Measurements from ENCODE around the gene NFKB1. TPM values are rescaled to one million over a fixed set of nuclear protein-coding genes. Genes with fewer than 3 reads are reported as not detected.

Gene NFKB1
- total RNA-seq, 1 experiment from 2014 or later, result 5.3 TPM

DNA sequence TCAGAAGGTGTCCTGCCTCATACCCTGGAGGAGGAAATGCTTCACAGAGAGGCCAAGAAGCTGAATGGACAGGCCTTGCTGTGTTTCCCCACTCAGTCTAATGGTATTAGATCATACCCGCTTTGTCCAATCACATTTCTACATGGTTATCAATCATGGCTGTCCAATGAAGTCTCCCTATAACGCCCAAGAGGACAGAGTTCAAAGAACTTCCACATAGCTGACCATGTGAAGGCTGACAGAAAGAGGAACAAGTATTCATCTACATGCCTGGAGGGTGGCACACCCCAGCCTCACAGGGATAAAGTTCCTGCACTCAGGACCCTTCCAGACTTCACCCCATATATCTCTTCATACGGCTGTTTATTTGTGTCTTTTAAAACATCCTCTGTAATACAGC lies 136.2 kb downstream of the NFKB1 start:
- H3K36me3 ChIP-seq (ENCODE audit: insufficient read depth, low read length), result no peaks in the 10 kb centered on the region
- no peak overlapping the region for H2AFZ ChIP-seq (ENCODE audit: low read length)
- DNase-seq, result no peak
- H3K9me3 ChIP-seq (ENCODE audit: low read length), result no peaks in the 10 kb centered on the region
- H3K4me1 ChIP-seq (ENCODE audit: low read length), result no peaks in the 10 kb centered on the region
- no peaks in the 10 kb centered on the region for H3K9me2 ChIP-seq (replicated peaks; ENCODE audit: insufficient read depth, low read length)
- H3K4me3 ChIP-seq (ENCODE audit: low read length), result no peak overlapping the region
- no peaks in the 10 kb centered on the region for H4K20me1 ChIP-seq (ENCODE audit: insufficient read depth, low read depth, low read length)
- no peak overlapping the region for H3K4me2 ChIP-seq (ENCODE audit: low read depth, low read length, poor library complexity, severe bottlenecking)
- H3K9ac ChIP-seq (ENCODE audit: low read length), result no peak overlapping the region
- H3K79me2 ChIP-seq (ENCODE audit: low read length), result no peaks in the 10 kb centered on the region
- no peak overlapping the region for H3K27ac ChIP-seq (ENCODE audit: low read length)
- no peaks in the 10 kb centered on the region for H3K27me3 ChIP-seq (ENCODE audit: low read length)

DNA sequence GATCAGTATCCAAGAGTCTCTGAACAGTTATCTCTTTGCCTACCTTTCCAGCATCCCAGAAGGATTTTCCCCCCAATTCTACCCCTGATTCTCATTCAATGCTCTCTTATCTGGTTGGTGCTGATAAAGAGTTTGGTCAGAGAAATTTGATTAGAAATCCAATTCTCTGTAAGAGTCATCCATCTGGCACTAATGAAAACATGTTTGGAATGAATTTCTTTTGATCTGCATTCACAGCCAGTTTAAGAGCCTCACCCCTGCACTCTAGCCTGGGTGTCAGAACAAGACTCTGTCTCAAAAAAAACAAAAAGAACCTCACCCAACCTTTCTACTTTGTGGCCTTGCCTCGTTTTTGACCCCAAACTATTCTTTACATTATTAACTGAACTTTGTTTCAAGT lies 137.5 kb downstream of the NFKB1 start:
- Histone ChIP-seq H3K4me1 (ENCODE audit: low read length) (no peaks in the 10 kb centered on the region), H3K4me3 (ENCODE audit: low read length) (no peak overlapping the region), H3K79me2 (ENCODE audit: low read length) (no peaks in the 10 kb centered on the region), H3K9me3 (ENCODE audit: low read length) (no peaks in the 10 kb centered on the region), H3K27ac (ENCODE audit: low read length) (no peak overlapping the region), H2AFZ (ENCODE audit: low read length) (no peak overlapping the region), H4K20me1 (ENCODE audit: insufficient read depth, low read depth, low read length) (no peaks in the 10 kb centered on the region), H3K9me2 (replicated peaks; ENCODE audit: insufficient read depth, low read length) (no peaks in the 10 kb centered on the region), H3K4me2 (ENCODE audit: low read depth, low read length, poor library complexity, severe bottlenecking) (no peak overlapping the region), H3K27me3 (ENCODE audit: low read length) (no peaks in the 10 kb centered on the region), H3K36me3 (ENCODE audit: insufficient read depth, low read length) (no peaks in the 10 kb centered on the region), H3K9ac (ENCODE audit: low read length) (no peak overlapping the region)
- no peak for DNase-seq

DNA sequence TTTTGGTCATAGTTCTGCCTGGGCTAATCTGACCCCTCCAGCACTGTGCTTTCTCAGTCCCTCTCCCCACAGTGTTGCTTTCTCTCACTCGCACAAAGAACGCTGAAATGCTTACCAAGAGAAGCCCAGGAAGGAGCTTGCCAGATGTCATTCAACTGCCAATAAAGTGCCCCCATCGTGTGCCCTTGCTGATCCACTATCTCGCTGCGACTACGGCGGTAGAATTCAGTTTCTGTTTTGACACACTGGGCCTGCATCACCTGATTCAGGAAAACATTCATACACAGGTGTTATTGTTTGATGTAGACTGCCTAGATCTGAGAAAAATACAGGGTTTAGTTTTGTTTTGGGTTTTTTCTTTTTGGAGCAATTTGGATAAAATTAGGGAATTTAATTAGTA lies 138.4 kb downstream of the NFKB1 start:
- H4K20me1 ChIP-seq (ENCODE audit: insufficient read depth, low read depth, low read length), result no peaks in the 10 kb centered on the region
- no peak overlapping the region for H3K9ac ChIP-seq (ENCODE audit: low read length)
- no peak overlapping the region for H2AFZ ChIP-seq (ENCODE audit: low read length)
- DNase-seq, result no peak
- no peaks in the 10 kb centered on the region for H3K4me1 ChIP-seq (ENCODE audit: low read length)
- H3K4me3 ChIP-seq (ENCODE audit: low read length), result no peak overlapping the region
- no peaks in the 10 kb centered on the region for H3K9me2 ChIP-seq (replicated peaks; ENCODE audit: insufficient read depth, low read length)
- H3K4me2 ChIP-seq (ENCODE audit: low read depth, low read length, poor library complexity, severe bottlenecking), result no peak overlapping the region
- H3K36me3 ChIP-seq (ENCODE audit: insufficient read depth, low read length), result no peaks in the 10 kb centered on the region
- no peaks in the 10 kb centered on the region for H3K27me3 ChIP-seq (ENCODE audit: low read length)
- H3K79me2 ChIP-seq (ENCODE audit: low read length), result no peaks in the 10 kb centered on the region
- no peaks in the 10 kb centered on the region for H3K9me3 ChIP-seq (ENCODE audit: low read length)
- no peak overlapping the region for H3K27ac ChIP-seq (ENCODE audit: low read length)

DNA sequence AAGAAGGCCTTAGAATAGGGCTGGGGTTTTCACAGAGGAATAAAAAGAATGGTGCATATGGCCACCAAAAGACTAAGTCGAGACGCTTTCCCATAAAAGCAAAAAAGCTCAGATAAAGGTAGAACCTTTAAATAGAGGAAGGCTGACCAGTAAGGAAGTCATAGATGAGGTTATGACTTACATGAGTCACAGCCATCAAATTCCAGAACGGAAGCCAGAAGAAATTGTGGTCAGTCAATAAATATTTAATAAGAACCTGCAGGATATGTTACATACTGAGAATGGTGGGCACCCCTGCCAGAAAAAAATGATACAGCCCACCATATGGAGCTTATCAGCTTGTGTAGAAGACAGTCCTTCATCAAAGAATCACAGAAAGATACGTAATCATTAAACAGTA lies 139.5 kb downstream of the NFKB1 start:
- Histone ChIP-seq H3K27ac (ENCODE audit: low read length) (no peak overlapping the region), H3K4me1 (ENCODE audit: low read length) (no peaks in the 10 kb centered on the region), H3K79me2 (ENCODE audit: low read length) (no peaks in the 10 kb centered on the region), H3K9ac (ENCODE audit: low read length) (no peak overlapping the region), H4K20me1 (ENCODE audit: insufficient read depth, low read depth, low read length) (no peaks in the 10 kb centered on the region), H3K9me3 (ENCODE audit: low read length) (no peaks in the 10 kb centered on the region), H3K9me2 (replicated peaks; ENCODE audit: insufficient read depth, low read length) (no peaks in the 10 kb centered on the region), H3K36me3 (ENCODE audit: insufficient read depth, low read length) (0 out of 2 replicates have a peak, but pooled peaks cover 3% of the 10 kb centered on the region), H3K27me3 (ENCODE audit: low read length) (no peaks in the 10 kb centered on the region), H3K4me2 (ENCODE audit: low read depth, low read length, poor library complexity, severe bottlenecking) (no peak overlapping the region), H2AFZ (ENCODE audit: low read length) (no peak overlapping the region), H3K4me3 (ENCODE audit: low read length) (no peak overlapping the region)
- DNase-seq, result no peak

DNA sequence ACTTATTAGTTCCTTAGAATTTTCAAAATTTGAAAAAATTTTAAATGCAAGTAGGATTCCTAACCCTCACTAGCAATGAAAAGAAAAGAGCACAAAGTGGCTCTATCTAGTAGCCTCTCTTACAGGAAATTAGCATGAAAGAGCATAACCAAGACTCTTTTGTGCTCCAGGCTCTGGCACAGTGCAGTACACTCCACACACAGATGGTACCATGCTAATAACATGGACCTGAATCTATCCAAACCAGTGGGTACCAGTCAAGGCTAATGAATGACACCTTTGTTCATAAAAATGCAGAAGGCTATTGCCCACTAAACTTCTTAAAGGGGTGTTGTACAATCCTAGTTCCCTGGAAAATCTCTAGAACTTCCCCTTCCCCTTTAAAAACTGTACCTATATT lies 140.6 kb downstream of the NFKB1 start:
- Histone ChIP-seq H3K27me3 (ENCODE audit: low read length) (no peaks in the 10 kb centered on the region), H2AFZ (ENCODE audit: low read length) (no peak overlapping the region), H3K4me2 (ENCODE audit: low read depth, low read length, poor library complexity, severe bottlenecking) (no peak overlapping the region), H3K27ac (ENCODE audit: low read length) (no peak overlapping the region), H3K4me3 (ENCODE audit: low read length) (no peak overlapping the region), H3K36me3 (ENCODE audit: insufficient read depth, low read length) (peaks cover 9% of the 10 kb centered on the region; the same call in 1 of the 2 replicates), H3K9ac (ENCODE audit: low read length) (no peak overlapping the region), H4K20me1 (ENCODE audit: insufficient read depth, low read depth, low read length) (no peaks in the 10 kb centered on the region), H3K79me2 (ENCODE audit: low read length) (0 out of 2 replicates have a peak, but pooled peaks cover 2% of the 10 kb centered on the region), H3K4me1 (ENCODE audit: low read length) (no peaks in the 10 kb centered on the region), H3K9me2 (replicated peaks; ENCODE audit: insufficient read depth, low read length) (no peaks in the 10 kb centered on the region), H3K9me3 (ENCODE audit: low read length) (no peaks in the 10 kb centered on the region)
- DNase-seq, result no peak

DNA sequence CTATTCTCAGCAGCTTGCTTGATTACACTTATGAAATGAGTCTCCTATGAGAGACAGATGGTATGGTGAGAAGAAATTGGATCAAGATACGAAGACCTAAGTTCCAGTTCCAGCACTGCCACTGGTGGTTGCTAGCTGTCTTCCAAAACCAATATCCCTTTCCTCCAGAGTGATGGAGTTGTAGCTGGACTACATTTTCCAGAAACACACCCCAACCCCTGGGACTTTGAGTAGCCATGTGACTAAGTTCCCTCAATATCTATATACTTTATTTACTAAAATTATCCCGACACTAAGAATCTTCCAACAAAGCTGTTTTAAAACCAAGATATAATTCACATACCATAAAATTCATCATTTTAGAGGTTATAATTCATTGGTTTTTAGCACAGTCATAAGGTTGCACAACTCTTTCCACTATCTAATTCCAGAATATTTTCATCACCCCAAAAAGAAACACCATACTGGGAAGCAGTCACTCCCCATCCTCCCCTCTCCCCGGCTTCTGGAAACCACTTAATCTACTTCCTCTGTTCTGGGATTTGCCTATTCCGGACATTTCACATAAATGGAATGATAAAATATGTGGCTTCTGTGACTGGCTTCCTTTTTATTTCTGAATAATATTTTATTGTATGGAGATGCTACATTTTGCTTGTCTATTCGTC lies 141.6 kb downstream of the NFKB1 start:
- Histone ChIP-seq H3K36me3 (ENCODE audit: insufficient read depth, low read length) (peaks cover 11% of the 10 kb centered on the region; the same call in 1 of the 2 replicates), H3K4me3 (ENCODE audit: low read length) (no peak overlapping the region), H2AFZ (ENCODE audit: low read length) (no peak overlapping the region), H3K79me2 (ENCODE audit: low read length) (0 out of 2 replicates have a peak, but pooled peaks cover 2% of the 10 kb centered on the region), H3K9me2 (replicated peaks; ENCODE audit: insufficient read depth, low read length) (no peaks in the 10 kb centered on the region), H3K9ac (ENCODE audit: low read length) (no peak overlapping the region), H3K4me2 (ENCODE audit: low read depth, low read length, poor library complexity, severe bottlenecking) (no peak overlapping the region), H3K27ac (ENCODE audit: low read length) (no peak overlapping the region), H3K27me3 (ENCODE audit: low read length) (no peaks in the 10 kb centered on the region), H3K9me3 (ENCODE audit: low read length) (no peaks in the 10 kb centered on the region), H4K20me1 (ENCODE audit: insufficient read depth, low read depth, low read length) (no peaks in the 10 kb centered on the region), H3K4me1 (ENCODE audit: low read length) (no peaks in the 10 kb centered on the region)
- DNase-seq, result no peak

DNA sequence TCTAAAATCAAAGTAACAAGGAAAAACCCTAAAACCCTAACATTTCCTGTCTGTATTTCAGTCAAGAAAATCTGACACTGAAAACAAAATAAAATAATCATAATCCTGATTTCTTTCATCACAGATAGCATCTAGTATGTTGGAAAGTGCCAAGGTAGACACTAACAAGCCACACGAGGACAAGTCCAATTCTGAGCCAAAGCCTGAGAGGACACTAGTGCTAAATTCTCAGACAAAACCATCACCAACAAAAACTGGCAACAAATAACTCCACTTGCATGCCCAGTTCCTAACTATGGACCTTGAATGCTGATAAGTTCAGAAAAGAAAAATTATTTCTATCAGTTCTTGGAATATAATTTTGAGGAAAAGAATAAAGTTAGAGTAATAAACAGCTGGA lies 146.0 kb downstream of the NFKB1 start:
- H3K9me2 ChIP-seq (replicated peaks; ENCODE audit: insufficient read depth, low read length), result no peaks in the 10 kb centered on the region
- no peak overlapping the region for H3K4me3 ChIP-seq (ENCODE audit: low read length)
- H3K4me2 ChIP-seq (ENCODE audit: low read depth, low read length, poor library complexity, severe bottlenecking), result no peak overlapping the region
- no peaks in the 10 kb centered on the region for H4K20me1 ChIP-seq (ENCODE audit: insufficient read depth, low read depth, low read length)
- 0 out of 2 replicates have a peak, but pooled peaks cover 2% of the 10 kb centered on the region for H3K79me2 ChIP-seq (ENCODE audit: low read length)
- H3K36me3 ChIP-seq (ENCODE audit: insufficient read depth, low read length), result peaks cover 31% of the 10 kb centered on the region
- no peak overlapping the region for H2AFZ ChIP-seq (ENCODE audit: low read length)
- H3K27ac ChIP-seq (ENCODE audit: low read length), result no peak overlapping the region
- H3K4me1 ChIP-seq (ENCODE audit: low read length), result no peaks in the 10 kb centered on the region
- H3K27me3 ChIP-seq (ENCODE audit: low read length), result no peaks in the 10 kb centered on the region
- DNase-seq, result no peak
- H3K9me3 ChIP-seq (ENCODE audit: low read length), result no peaks in the 10 kb centered on the region
- no peak overlapping the region for H3K9ac ChIP-seq (ENCODE audit: low read length)

DNA sequence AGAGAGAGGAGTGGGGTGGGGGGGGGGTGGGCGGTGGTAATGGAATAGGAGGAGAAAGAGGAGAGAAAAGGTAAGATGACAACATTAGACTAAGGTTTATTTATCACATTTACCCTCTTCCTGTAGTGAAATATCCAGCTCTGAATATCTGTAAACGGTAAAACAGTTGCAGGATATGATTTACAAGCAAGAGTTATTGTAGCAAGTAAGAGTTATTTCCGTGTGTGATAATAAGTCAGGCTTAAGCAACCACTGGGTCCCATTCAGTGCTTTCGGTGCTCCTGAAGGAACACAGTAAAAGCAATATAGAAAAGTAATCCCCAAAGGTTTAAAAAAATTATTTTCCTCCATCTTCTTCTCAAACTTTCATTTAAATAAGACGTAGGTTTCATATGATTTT lies 156.0 kb downstream of the NFKB1 start:
- Histone ChIP-seq H3K4me3 (ENCODE audit: low read length) (no peak overlapping the region), H3K36me3 (ENCODE audit: insufficient read depth, low read length) (0 out of 2 replicates have a peak, but pooled peaks cover 4% of the 10 kb centered on the region), H3K9ac (ENCODE audit: low read length) (no peak overlapping the region), H3K79me2 (ENCODE audit: low read length) (no peaks in the 10 kb centered on the region), H3K27me3 (ENCODE audit: low read length) (no peaks in the 10 kb centered on the region), H3K9me3 (ENCODE audit: low read length) (no peaks in the 10 kb centered on the region), H3K27ac (ENCODE audit: low read length) (no peak overlapping the region), H2AFZ (ENCODE audit: low read length) (no peak overlapping the region), H3K9me2 (replicated peaks; ENCODE audit: insufficient read depth, low read length) (no peaks in the 10 kb centered on the region), H3K4me1 (ENCODE audit: low read length) (no peaks in the 10 kb centered on the region), H3K4me2 (ENCODE audit: low read depth, low read length, poor library complexity, severe bottlenecking) (no peak overlapping the region), H4K20me1 (ENCODE audit: insufficient read depth, low read depth, low read length) (no peaks in the 10 kb centered on the region)
- DNase-seq, result no peak

Measured in Karpas-422 (cell line).